Activated naive CD4-positive, alpha-beta T cell treated with anti-CD3 and anti-CD28 coated beads, Interleukin-2, amount 10 ng/mL, durations not matched to agents 7 days and 5 days (primary cell): ENCODE data around the gene TTLL13.
"Not testable (repeated sequence)": the region's sequence is repeated elsewhere in the genome, so short reads cannot be mapped to it uniquely, and the experiment has no call there.

Source experiments
- CTCF ChIA-PET: fragments of 350-600 bp; sonication (Branson Sonifier 250); formaldehyde crosslinking; loops from one replicate; lab custom pipeline; 2021; ENCODE audit warnings: antibody characterized with exemption; lab: Charles Lee
- DNase-seq: peaks from one replicate; pipeline ENCODE4 v3.0.0-alpha.2; 2020
- H3K27ac Mint-ChIP-seq: one replicate; pipeline ENCODE4 v1.8.0; 2021; ENCODE audit warnings: mild to moderate bottlenecking, moderate library complexity, mixed read lengths
- H3K27me3 Mint-ChIP-seq: one replicate; pipeline ENCODE4 v1.8.0; 2021; ENCODE audit warnings: mild to moderate bottlenecking, mixed read lengths
- H3K36me3 Mint-ChIP-seq: one replicate; pipeline ENCODE4 v1.8.0; 2021; ENCODE audit warnings: mixed read lengths
- H3K4me1 Mint-ChIP-seq: one replicate; pipeline ENCODE4 v1.8.0; 2021; ENCODE audit warnings: mixed read lengths
- H3K4me3 Mint-ChIP-seq: one replicate; pipeline ENCODE4 v1.8.0; 2021; ENCODE audit warnings: mild to moderate bottlenecking, moderate library complexity, mixed read lengths
- H3K9me3 Mint-ChIP-seq: one replicate; pipeline ENCODE4 v1.8.0; 2021; ENCODE audit warnings: mixed read lengths

Gene TTLL13

GRCh38 chr15:90266061-90266431, 16.7 kb downstream of the TTLL13 start:
- Mint-ChIP-seq H3K9me3 (no peaks in the 10 kb centered on the region), H3K27ac (peak overlapping the region; percentile 98), H3K4me1 (peaks cover 52% of the 10 kb centered on the region), H3K36me3 (peaks cover 28% of the 10 kb centered on the region), H3K4me3 (peak overlapping the region; percentile 95), H3K27me3 (no peaks in the 10 kb centered on the region)
- peak; percentile 66 for DNase-seq
- CTCF ChIA-PET = interaction anchor here (0.9 to 1.1 kb wide), 2 partner anchors 20 to 32 kb away, joined by 3 read pairs; partner anchors contain the start of genes CIB1 and GDPGP1

DNA sequence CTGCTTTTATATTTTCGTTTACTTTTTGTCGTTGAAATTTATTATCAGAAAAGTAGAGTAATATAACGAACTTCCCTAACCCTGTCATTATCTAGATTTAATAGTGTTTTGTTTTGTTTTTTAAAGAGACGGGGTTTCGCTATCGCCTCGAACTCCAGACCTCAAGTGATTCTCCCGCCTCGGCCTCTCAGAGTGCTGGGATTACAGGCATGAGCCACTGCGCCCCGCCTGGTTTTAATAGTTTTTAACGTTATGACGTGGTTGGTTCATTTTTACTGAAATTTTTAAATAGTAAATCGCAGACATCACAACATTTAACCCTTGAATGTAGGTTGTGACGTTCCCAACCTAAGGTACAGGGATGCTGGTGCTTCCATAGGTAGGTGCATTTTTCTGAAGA, 17.1 kb downstream of the TTLL13 start:
- Mint-ChIP-seq H3K36me3 (peaks cover 31% of the 10 kb centered on the region), H3K4me1 (peaks cover 56% of the 10 kb centered on the region), H3K27ac (peak overlapping the region; percentile 98), H3K9me3 (no peaks in the 10 kb centered on the region), H3K27me3 (no peaks in the 10 kb centered on the region), H3K4me3 (peak overlapping the region; percentile 95)
- CTCF ChIA-PET = interaction anchor here (0.9 to 1.3 kb wide), 3 partner anchors 20 to 43 kb away, joined by 3 read pairs; partner anchors contain the start of genes CIB1 and GDPGP1
- DNase-seq = peak; percentile 36

DNA sequence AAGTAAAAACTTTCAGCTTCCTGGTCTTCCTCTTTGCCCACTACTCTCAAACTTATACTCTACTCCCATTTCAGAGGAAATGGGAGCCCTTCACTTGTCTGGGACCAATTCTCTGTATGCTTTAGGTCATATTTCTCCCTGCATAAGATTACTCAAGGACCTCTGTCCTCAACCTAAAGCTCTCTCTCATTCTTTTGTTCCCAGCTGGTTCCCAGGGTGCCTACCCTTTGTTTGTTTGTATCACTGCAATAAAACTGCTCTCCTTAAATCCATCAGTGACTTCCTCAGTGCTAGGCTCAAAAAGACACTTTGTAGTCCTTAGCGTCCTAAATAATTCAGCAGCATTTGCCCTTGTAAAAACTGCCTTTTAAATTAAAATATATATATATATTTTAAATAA, 19.1 kb downstream of the TTLL13 start:
- Mint-ChIP-seq H3K9me3 (no peaks in the 10 kb centered on the region), H3K27ac (no peak overlapping the region), H3K4me1 (peaks cover 64% of the 10 kb centered on the region), H3K36me3 (peaks cover 43% of the 10 kb centered on the region), H3K4me3 (peak overlapping the region; percentile 34), H3K27me3 (no peaks in the 10 kb centered on the region)
- DNase-seq = no peak
- CTCF ChIA-PET = interaction anchor here (1.1 to 1.9 kb wide), 2 partner anchors 25 to 126 kb away, joined by 4 to 6 read pairs; no protein-coding TSS in a partner anchor

DNA sequence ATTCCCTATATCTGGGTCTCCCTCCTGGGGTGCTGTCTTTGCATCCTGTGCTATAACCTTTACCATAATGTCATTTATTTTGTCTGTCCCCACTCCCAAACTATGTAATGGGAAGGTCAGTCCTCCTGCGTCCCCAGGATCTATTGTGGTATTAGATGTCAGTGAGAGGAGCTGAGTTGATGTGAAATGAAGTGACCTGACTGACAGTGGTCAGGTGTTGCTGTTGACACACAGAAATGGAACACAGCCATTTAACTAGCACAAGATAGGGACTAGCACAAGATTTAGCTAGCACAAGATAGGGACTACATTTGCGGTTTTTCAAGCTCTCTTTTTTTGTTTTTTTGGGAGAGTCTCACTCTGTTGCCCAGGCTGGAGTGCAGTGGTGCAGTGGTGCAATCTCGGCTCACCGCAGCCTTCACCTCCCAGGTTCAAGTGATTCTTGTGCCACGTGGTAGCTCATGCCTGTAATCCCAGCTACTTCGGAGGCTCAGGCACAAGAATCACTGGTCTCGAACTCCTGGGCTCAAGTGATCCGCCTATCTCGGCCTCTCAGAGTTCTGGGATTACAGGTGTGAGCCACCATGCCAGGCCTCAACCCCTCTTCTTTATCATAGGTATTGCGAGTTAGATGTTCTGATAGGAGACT, 21.3 kb downstream of the TTLL13 start:
- Mint-ChIP-seq H3K4me3 (no peak overlapping the region), H3K27ac (no peak overlapping the region), H3K9me3 (no peaks in the 10 kb centered on the region), H3K27me3 (no peaks in the 10 kb centered on the region), H3K4me1 (peaks cover 49% of the 10 kb centered on the region), H3K36me3 (peaks cover 53% of the 10 kb centered on the region)
- CTCF ChIA-PET = interaction anchor here (1.0 to 1.6 kb wide), 5 partner anchors 10 to 30 kb away, joined by 3 to 6 read pairs (median 4); no protein-coding TSS in a partner anchor
- DNase-seq = no peak

GRCh38 chr15:90271459-90272166, 22.3 kb downstream of the TTLL13 start:
- CTCF ChIA-PET = interaction anchor here (1.0 to 1.7 kb wide), 6 partner anchors 9 to 48 kb away, joined by 3 to 6 read pairs (median 4); no protein-coding TSS in a partner anchor
- no peak overlapping the region for H3K27ac Mint-ChIP-seq
- H3K4me3 Mint-ChIP-seq = no peak overlapping the region
- no peaks in the 10 kb centered on the region for H3K27me3 Mint-ChIP-seq
- no peaks in the 10 kb centered on the region for H3K9me3 Mint-ChIP-seq
- H3K4me1 Mint-ChIP-seq = peaks cover 47% of the 10 kb centered on the region
- H3K36me3 Mint-ChIP-seq = peaks cover 57% of the 10 kb centered on the region
- no peak for DNase-seq

- H3K4me1 Mint-ChIP-seq, DNase-seq, H3K4me3 Mint-ChIP-seq, H3K9me3 Mint-ChIP-seq, H3K27ac Mint-ChIP-seq, CTCF ChIA-PET, H3K27me3 Mint-ChIP-seq: not testable (repeated sequence)
- peaks cover 14% of the 10 kb centered on the region for H3K36me3 Mint-ChIP-seq
These were observed 29.1 kb downstream of the TTLL13 start for GRCh38 chr15:90278467-90278866.

GRCh38 chr15:90280743-90281142, 31.4 kb downstream of the TTLL13 start:
- H3K27ac Mint-ChIP-seq, H3K4me3 Mint-ChIP-seq, H3K27me3 Mint-ChIP-seq, DNase-seq, H3K36me3 Mint-ChIP-seq, H3K9me3 Mint-ChIP-seq, H3K4me1 Mint-ChIP-seq: not testable (repeated sequence)
- CTCF ChIA-PET = interaction anchor here (1.0 to 1.2 kb wide), 4 partner anchors 10 to 137 kb away, joined by 3 read pairs; no protein-coding TSS in a partner anchor

GRCh38 chr15:90281637-90282036, 32.3 kb downstream of the TTLL13 start:
- CTCF ChIA-PET = interaction anchor here (2.8 kb wide), 1 partner anchor 12 kb away, joined by 12 read pairs; no protein-coding TSS in a partner anchor
- not testable (repeated sequence) for H3K36me3 Mint-ChIP-seq

GRCh38 chr15:90286678-90287077, 37.3 kb downstream of the TTLL13 start:
- CTCF ChIA-PET = interaction anchor here (0.5 to 3.6 kb wide), 8 partner anchors 9 to 178 kb away, joined by 3 to 14 read pairs (median 5); no protein-coding TSS in a partner anchor
- no peak overlapping the region for H3K4me3 Mint-ChIP-seq
- H3K4me1 Mint-ChIP-seq = no peaks in the 10 kb centered on the region
- no peaks in the 10 kb centered on the region for H3K27me3 Mint-ChIP-seq
- no peaks in the 10 kb centered on the region for H3K9me3 Mint-ChIP-seq
- H3K27ac Mint-ChIP-seq = no peak overlapping the region
- H3K36me3 Mint-ChIP-seq = no peaks in the 10 kb centered on the region
- peak; percentile 57 for DNase-seq

More at GRCh38 chr15:90281637-90282036, 32.3 kb downstream of the TTLL13 start:
- H3K27me3 Mint-ChIP-seq, H3K27ac Mint-ChIP-seq, H3K4me3 Mint-ChIP-seq, DNase-seq, H3K9me3 Mint-ChIP-seq, H3K4me1 Mint-ChIP-seq: not testable (repeated sequence)

DNA sequence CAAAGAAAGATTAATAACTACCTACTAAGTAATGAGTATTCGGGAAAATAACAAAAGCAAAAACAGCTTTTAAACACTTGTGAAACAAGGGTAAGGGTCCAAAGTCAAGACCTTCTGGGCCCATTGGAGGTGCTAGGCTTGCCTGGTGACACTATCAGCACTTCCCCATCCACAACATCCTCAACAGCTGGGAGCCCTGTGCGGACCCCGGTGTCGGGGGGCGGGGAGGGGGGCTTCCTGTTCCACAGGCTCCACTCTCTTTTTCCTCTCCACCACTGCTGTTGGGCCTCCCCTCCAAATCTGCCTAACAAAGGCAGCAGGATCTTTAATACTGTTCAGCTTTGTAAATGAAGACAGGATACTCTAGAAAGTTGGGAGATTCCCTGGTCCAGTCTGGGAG, 37.7 kb downstream of the TTLL13 start:
- Mint-ChIP-seq H3K4me3 (no peak overlapping the region), H3K36me3 (no peaks in the 10 kb centered on the region), H3K9me3 (no peaks in the 10 kb centered on the region), H3K27ac (no peak overlapping the region), H3K4me1 (no peaks in the 10 kb centered on the region), H3K27me3 (no peaks in the 10 kb centered on the region)
- CTCF ChIA-PET = interaction anchor here (0.5 to 3.6 kb wide), 10 partner anchors 9 to 178 kb away, joined by 3 to 14 read pairs (median 5); partner anchors contain the start of gene TTLL13
- DNase-seq = no peak

GRCh38 chr15:90287946-90288345, 38.6 kb downstream of the TTLL13 start:
- CTCF ChIA-PET = interaction anchor here (0.6 to 3.6 kb wide), 7 partner anchors 15 to 290 kb away, joined by 3 to 14 read pairs (median 5); partner anchors contain the start of gene TTLL13

DNA sequence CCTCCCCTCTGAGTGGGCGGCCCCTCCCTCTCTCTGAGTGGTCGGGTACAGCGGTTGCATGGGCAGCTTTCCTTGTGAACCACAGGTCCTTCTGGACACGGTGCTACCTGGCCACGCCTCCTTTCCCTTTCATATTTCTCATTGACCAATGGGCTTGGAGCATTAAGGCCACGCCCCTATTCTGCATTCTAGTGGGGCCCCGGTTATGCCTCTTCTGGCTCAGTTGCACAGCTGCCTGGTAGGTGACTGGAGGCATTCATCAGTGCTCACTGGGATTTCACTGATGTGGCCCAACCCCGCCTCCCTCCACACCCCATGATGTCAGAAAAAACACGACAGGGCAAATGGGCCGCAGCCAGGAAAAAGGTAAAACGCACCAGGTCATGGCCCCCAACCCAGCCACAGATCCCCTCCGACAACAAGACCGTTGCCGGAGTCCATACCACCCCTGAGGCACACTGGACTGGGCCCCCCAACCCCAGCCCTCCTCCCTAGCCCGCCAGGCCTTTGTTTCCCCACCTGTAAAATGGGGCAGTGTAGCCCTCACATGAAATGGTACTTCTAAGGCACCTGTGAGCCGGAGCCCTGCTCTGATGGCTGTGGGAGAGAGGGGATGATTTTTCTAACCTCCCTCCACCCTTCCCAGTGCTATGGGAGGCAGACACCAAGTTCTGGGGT, 42.5 kb downstream of the TTLL13 start:
- Mint-ChIP-seq H3K4me1 (peaks cover 9% of the 10 kb centered on the region), H3K27me3 (peaks cover 24% of the 10 kb centered on the region), H3K4me3 (no peak overlapping the region), H3K9me3 (no peaks in the 10 kb centered on the region), H3K27ac (no peak overlapping the region), H3K36me3 (no peaks in the 10 kb centered on the region)
- CTCF ChIA-PET = interaction anchor here (0.6 to 7.2 kb wide), 4 partner anchors 12 to 689 kb away, joined by 3 to 91 read pairs (median 10); no protein-coding TSS in a partner anchor
- DNase-seq = peak; percentile 44

More at GRCh38 chr15:90287946-90288345, 38.6 kb downstream of the TTLL13 start:
- Mint-ChIP-seq H3K27me3 (no peaks in the 10 kb centered on the region), H3K27ac (no peak overlapping the region), H3K4me1 (no peaks in the 10 kb centered on the region), H3K4me3 (no peak overlapping the region), H3K9me3 (no peaks in the 10 kb centered on the region), H3K36me3 (no peaks in the 10 kb centered on the region)
- no peak for DNase-seq

- peak; percentile 85 for DNase-seq
- Mint-ChIP-seq H3K27ac (peak overlapping the region; percentile 28), H3K27me3 (peaks cover 24% of the 10 kb centered on the region), H3K4me1 (peaks cover 12% of the 10 kb centered on the region)
- not testable (repeated sequence) for H3K36me3 Mint-ChIP-seq, H3K4me3 Mint-ChIP-seq, H3K9me3 Mint-ChIP-seq
- CTCF ChIA-PET = interaction anchor here (0.5 to 7.2 kb wide), 27 partner anchors 10 to 640 kb away, joined by 3 to 91 read pairs (median 4); partner anchors contain the start of genes CIB1, GDPGP1 and HDDC3
These were observed 43.9 kb downstream of the TTLL13 start for GRCh38 chr15:90293040-90293810.
